Natural killer cell (primary cell): ENCODE results near the gene CXorf49. TPM values are rescaled to one million over a fixed set of nuclear protein-coding genes. Genes with fewer than 3 reads are reported as not detected.
"Not testable (repeated sequence)": the region's sequence is repeated elsewhere in the genome, so short reads cannot be mapped to it uniquely, and the experiment has no call there.

Source experiments
- ATAC-seq, 3 donors: fragments of 150-1000 bp in 2 of 3; fragments of 200-7000 bp in 1 of 3; cut with Tn5 transposase; 1 replicate in 1 of 3; 2 replicates in 2 of 3; pipeline ENCODE4 v1.10.0; 2021; ENCODE audit warnings: mild to moderate bottlenecking in 2 of 3, moderate library complexity in 2 of 3
- DNase-seq, 2 donors: peaks; one replicate each; pipeline versions ENCODE4 v3.0.0 to v3.0.0-alpha.2; 2013 to 2021; ENCODE audit warnings: mixed read lengths in 1 of 2
- H3K27ac ChIP-seq: one replicate; pipeline ENCODE4 v1.5.1; 2013; ENCODE audit warnings: mild to moderate bottlenecking, low read length
- H3K27me3 ChIP-seq: one replicate; pipeline ENCODE4 v1.6.1; 2013; ENCODE audit warnings: low read length; ENCODE audit not compliant: control insufficient read depth, insufficient read depth
- H3K36me3 ChIP-seq: one replicate; pipeline ENCODE4 v1.6.1; 2013; ENCODE audit warnings: low read length; ENCODE audit not compliant: control insufficient read depth, insufficient read depth
- H3K4me1 ChIP-seq: one replicate; pipeline ENCODE4 v1.6.1; 2013; ENCODE audit warnings: low read length; ENCODE audit not compliant: control insufficient read depth, insufficient read depth
- H3K4me3 ChIP-seq: one replicate; pipeline ENCODE4 v1.5.1; 2013; ENCODE audit warnings: low read length
- H3K9me3 ChIP-seq: one replicate; pipeline ENCODE4 v1.6.1; 2013; ENCODE audit warnings: low read length; ENCODE audit not compliant: control insufficient read depth, insufficient read depth
- H3K27ac Mint-ChIP-seq, 2 donors: one replicate each; pipeline ENCODE4 v1.8.0; 2022; ENCODE audit warnings: mild to moderate bottlenecking in 2 of 2, mixed read lengths in 2 of 2, moderate library complexity in 1 of 2
- H3K27me3 Mint-ChIP-seq, 2 donors: one replicate each; pipeline ENCODE4 v1.8.0; 2022; ENCODE audit warnings: low read depth in 2 of 2, mixed read lengths in 2 of 2
- H3K36me3 Mint-ChIP-seq: one replicate; pipeline ENCODE4 v1.8.0; 2022; ENCODE audit warnings: mixed read lengths
- H3K4me1 Mint-ChIP-seq, 2 donors: one replicate each; pipeline ENCODE4 v1.8.0; 2022; ENCODE audit warnings: mixed read lengths in 2 of 2
- H3K4me3 Mint-ChIP-seq: one replicate; pipeline ENCODE4 v1.8.0; 2022; ENCODE audit warnings: mild to moderate bottlenecking, moderate library complexity, mixed read lengths
- H3K9me3 Mint-ChIP-seq, 2 donors: one replicate each; pipeline ENCODE4 v1.8.0; 2022; ENCODE audit warnings: mixed read lengths in 2 of 2
- WGBS: methylation state at CpG from one replicate; pipeline ENCODE4 v1.1.7; 2013; ENCODE audit warnings: missing lambda C conversion rate; ENCODE audit not compliant: insufficient coverage; 5-methylcytosine and 5-hydroxymethylcytosine counted together
- intact Hi-C: fragments of 100-400 bp; cut with micrococcal nuclease; formaldehyde crosslinking; loops from one replicate; pipeline ENCODE4 v1.14.2; 2022
- total RNA-seq, 4 donors: library from RNA; stranded (reverse); fragments of 120-200 nt in 1 of 4; gene quantifications; one replicate each; pipeline versions ENCODE4 v1.2.3 to v1.2.4, GENCODE V29; 2013 to 2022
- TF ChIP-seq, protein P1 (sequence below): fragments of 200-600 bp; IDR thresholded peaks from one replicate; pipeline ENCODE4 v1.8.0; 2022; ENCODE audit warnings: antibody characterized with exemption

CXorf49 gene
- total RNA-seq, 3 donors from 2014 or later (not counting 1 experiment from before 2014, with no cell fraction given) = not detected

DNA sequence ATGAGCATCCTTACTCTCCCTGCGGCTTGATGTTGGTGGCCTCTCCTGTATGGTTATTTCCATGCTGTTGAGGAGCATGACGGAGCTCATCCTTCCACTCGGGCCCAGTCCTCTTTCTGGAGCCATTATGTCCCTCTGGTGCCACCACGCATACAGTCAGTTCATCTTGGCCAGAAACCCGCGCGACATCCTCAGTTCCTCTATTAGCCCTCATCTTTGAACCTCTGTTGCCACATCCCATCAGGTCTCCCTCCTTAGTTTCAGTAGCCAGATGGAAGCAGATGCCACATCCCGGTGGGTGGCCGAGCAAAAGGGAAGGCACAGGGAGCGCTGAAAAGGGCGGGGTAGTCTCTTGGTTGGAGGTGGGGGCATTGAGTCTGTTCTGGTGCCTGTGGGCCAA, 46.1 kb downstream of the CXorf49 start:
- H3K4me3 ChIP-seq = no peak overlapping the region
- Mint-ChIP-seq H3K4me3 (no peak overlapping the region), H3K36me3 (no peaks in the 10 kb centered on the region), H3K27me3 (peaks cover 0 to 6% of the 10 kb centered on the region in 2 donors), H3K9me3 (no peaks in the 10 kb centered on the region), H3K4me1 (peaks cover 0 to 10% of the 10 kb centered on the region in 2 donors), H3K27ac (peak overlapping the region in 1 of 2 donors; percentile 44)
- no peak overlapping the region for H3K27ac ChIP-seq
- peaks cover 13% of the 10 kb centered on the region for H3K4me1 ChIP-seq
- H3K27me3 ChIP-seq = no peaks in the 10 kb centered on the region
- intact Hi-C loops = no loop called here
- no peaks in the 10 kb centered on the region for H3K36me3 ChIP-seq
- TF ChIP-seq, protein P1, sequence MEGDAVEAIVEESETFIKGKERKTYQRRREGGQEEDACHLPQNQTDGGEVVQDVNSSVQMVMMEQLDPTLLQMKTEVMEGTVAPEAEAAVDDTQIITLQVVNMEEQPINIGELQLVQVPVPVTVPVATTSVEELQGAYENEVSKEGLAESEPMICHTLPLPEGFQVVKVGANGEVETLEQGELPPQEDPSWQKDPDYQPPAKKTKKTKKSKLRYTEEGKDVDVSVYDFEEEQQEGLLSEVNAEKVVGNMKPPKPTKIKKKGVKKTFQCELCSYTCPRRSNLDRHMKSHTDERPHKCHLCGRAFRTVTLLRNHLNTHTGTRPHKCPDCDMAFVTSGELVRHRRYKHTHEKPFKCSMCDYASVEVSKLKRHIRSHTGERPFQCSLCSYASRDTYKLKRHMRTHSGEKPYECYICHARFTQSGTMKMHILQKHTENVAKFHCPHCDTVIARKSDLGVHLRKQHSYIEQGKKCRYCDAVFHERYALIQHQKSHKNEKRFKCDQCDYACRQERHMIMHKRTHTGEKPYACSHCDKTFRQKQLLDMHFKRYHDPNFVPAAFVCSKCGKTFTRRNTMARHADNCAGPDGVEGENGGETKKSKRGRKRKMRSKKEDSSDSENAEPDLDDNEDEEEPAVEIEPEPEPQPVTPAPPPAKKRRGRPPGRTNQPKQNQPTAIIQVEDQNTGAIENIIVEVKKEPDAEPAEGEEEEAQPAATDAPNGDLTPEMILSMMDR = no peak
- no peak for ATAC-seq
- H3K9me3 ChIP-seq = no peaks in the 10 kb centered on the region
- no peak for DNase-seq
- 90% methylated on average over 11 of the region's 11 CpGs for WGBS

DNA sequence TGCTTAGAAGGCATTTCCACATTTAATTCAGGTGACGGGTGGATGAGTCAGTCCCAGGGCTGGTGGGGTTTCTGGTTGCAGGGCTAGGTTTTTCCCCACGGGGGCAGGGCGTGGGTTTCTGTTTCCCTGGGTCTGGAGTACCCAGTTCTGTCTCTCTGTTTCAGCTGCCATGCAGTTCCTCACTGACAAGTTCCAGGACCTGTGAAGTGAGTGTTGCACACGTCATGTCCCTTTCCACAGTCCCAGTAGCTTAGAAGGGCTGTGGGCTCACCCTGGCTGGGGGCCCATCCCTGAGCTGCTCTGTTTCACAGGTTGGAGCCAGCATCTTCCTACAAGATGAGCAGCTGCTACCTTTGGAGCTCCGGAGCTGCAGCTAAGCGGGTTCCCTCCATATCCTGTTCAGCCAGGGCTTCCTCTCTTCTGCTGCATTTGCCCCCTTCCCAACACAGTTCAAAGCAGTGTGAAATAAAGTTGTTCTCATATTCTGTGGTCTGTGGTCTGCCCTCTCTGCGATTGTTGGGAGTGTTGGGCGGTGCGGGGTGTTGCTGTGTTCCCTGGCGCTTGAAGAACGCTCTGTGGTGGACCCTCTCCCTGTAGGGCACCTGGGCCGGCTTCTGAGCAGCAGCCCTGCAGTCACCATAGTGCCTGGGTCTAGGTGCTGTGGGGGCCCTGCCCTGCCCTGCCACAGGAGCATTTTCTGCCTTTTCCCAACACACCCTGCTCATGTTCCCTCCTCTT, 46.9 kb downstream of the CXorf49 start:
- Mint-ChIP-seq H3K4me3 (no peak overlapping the region), H3K9me3 (no peaks in the 10 kb centered on the region), H3K36me3 (no peaks in the 10 kb centered on the region), H3K27ac (peak overlapping the region in 1 of 2 donors; percentile 44), H3K4me1 (peaks cover 0 to 10% of the 10 kb centered on the region in 2 donors), H3K27me3 (peaks cover 0 to 6% of the 10 kb centered on the region in 2 donors)
- Histone ChIP-seq H3K27me3 (no peaks in the 10 kb centered on the region), H3K4me1 (peaks cover 13% of the 10 kb centered on the region), H3K36me3 (no peaks in the 10 kb centered on the region), H3K9me3 (no peaks in the 10 kb centered on the region), H3K4me3 (no peak overlapping the region), H3K27ac (no peak overlapping the region)
- 8% methylated on average over 11 of the region's 12 CpGs for WGBS
- TF ChIP-seq, protein P1 = no peak
- intact Hi-C loops = no loop called here
- ATAC-seq (no peak), DNase-seq (peak in 1 of 2 donors; percentile 25)

DNA sequence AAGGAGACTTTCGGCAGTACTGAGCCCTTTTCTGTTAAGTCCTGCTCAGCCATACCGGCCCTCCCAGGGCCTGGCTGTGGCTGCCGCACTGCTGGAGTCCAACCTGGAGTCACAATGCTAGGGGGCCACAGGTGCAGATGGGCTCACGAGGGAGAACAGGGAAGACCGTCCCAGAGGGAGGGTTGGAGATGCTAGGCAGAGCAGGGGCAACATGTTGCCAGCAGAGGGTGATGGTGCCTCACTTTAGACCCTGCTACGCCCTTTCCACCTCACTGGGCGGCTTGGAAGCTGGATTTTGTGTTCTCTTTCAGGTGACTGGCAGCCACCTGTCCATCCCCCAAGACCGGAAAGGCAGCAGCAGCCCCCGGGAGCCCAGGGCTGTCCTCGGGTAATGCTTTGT, 48.1 kb downstream of the CXorf49 start:
- H3K9me3 ChIP-seq, H3K9me3 Mint-ChIP-seq, H3K36me3 ChIP-seq, intact Hi-C loops, H3K27me3 ChIP-seq, H3K27ac ChIP-seq, H3K27ac Mint-ChIP-seq, H3K4me3 ChIP-seq, H3K27me3 Mint-ChIP-seq, H3K36me3 Mint-ChIP-seq, H3K4me3 Mint-ChIP-seq: not testable (repeated sequence)
- 16% methylated on average over 10 of the region's 10 CpGs for WGBS
- peaks cover 13% of the 10 kb centered on the region for H3K4me1 ChIP-seq
- peak in 1 of 2 donors; percentile 61 for DNase-seq
- peak in 2 of 3 donors; percentile 52 to 63 for ATAC-seq
- H3K4me1 Mint-ChIP-seq = peaks cover 0 to 10% of the 10 kb centered on the region in 2 donors

DNA sequence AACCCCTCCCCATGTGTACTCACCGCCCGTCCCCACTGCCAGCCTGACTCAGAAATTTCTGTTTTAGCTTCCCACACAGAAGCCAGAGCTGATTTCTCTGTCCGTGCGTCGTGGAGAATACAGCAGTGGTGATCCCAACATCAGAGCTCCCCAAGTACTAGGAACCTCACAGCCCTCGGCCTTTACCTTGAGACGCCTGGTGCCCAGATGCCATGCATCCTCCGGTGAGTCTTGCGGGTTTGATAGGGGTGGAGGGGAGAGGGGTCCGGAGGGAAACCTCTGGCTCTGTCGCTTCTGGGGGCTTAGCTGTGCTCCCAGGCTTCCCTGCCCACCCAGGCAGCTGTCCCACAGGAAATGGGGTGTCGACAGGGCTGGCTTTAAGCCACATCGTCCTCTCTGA, 48.6 kb downstream of the CXorf49 start:
- H3K9me3 Mint-ChIP-seq = no peaks in the 10 kb centered on the region
- ATAC-seq = no peak

More for the DNA sequence above, 48.6 kb downstream of the CXorf49 start:
- Histone ChIP-seq H3K4me3 (no peak overlapping the region), H3K27me3 (no peaks in the 10 kb centered on the region), H3K4me1 (peaks cover 13% of the 10 kb centered on the region), H3K27ac (no peak overlapping the region), H3K36me3 (no peaks in the 10 kb centered on the region), H3K9me3 (no peaks in the 10 kb centered on the region)
- WGBS = 77% methylated on average over 11 of the region's 13 CpGs
- no peak overlapping the region for H3K4me3 Mint-ChIP-seq
- no peaks in the 10 kb centered on the region for H3K36me3 Mint-ChIP-seq
- intact Hi-C loops = no loop called here
- peaks cover 0 to 10% of the 10 kb centered on the region in 2 donors for H3K4me1 Mint-ChIP-seq
- TF ChIP-seq, protein P1 = no peak
- peaks cover 0 to 6% of the 10 kb centered on the region in 2 donors for H3K27me3 Mint-ChIP-seq
- DNase-seq = no peak
- no peak overlapping the region for H3K27ac Mint-ChIP-seq
